ENCODE measurements around the gene LYST.

LYST gene

DNA sequence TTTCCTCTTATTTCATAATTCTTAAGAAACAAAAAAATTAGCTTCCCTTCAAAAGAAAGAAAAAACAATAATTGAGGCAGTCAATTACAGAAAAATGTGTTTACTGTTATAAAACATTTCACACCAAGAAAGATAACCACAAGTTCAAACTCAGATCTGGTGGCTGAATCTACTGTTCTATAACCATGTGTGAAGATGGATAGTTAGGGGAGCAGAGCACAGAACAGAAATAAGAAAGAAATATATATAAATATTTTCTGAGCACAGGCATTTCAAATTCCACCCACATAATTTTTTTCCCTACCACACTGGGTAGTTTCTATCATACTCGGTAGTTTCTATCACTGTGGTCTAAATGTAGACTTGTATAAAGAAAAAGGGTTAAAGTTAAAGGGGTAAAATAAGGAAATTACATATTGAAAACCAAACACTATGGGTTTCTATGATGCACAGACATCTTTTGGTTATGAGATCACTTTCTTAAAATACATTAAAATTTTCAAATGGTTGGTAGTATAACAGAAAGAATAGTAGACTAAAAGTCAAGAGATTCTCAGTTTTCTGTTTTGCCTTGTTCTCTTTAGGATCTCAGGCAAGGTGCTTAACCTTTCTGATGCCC lies 10.8 kb downstream of the LYST start:
- TF ChIP-seq POLR2AphosphoS5 (IDR thresholded peaks at IDR 0.05; ENCODE audit: low read depth) (no peak), GABPA (IDR thresholded peaks at IDR 0.05; ENCODE audit: low read depth) (no peak), REST (IDR thresholded peaks at IDR 0.05; ENCODE audit: insufficient replicate concordance, low read depth) (no peak), SPI1 (IDR thresholded peaks at IDR 0.05; ENCODE audit: borderline replicate concordance, low read depth) (no peak)
- TF ChIP-seq, protein P1, sequence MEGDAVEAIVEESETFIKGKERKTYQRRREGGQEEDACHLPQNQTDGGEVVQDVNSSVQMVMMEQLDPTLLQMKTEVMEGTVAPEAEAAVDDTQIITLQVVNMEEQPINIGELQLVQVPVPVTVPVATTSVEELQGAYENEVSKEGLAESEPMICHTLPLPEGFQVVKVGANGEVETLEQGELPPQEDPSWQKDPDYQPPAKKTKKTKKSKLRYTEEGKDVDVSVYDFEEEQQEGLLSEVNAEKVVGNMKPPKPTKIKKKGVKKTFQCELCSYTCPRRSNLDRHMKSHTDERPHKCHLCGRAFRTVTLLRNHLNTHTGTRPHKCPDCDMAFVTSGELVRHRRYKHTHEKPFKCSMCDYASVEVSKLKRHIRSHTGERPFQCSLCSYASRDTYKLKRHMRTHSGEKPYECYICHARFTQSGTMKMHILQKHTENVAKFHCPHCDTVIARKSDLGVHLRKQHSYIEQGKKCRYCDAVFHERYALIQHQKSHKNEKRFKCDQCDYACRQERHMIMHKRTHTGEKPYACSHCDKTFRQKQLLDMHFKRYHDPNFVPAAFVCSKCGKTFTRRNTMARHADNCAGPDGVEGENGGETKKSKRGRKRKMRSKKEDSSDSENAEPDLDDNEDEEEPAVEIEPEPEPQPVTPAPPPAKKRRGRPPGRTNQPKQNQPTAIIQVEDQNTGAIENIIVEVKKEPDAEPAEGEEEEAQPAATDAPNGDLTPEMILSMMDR (IDR thresholded peaks at IDR 0.05; ENCODE audit: insufficient read depth, low read length), result no peak
- H3K27ac ChIP-seq (replicated peaks), result peak overlapping the region; percentile 32
- no peaks in the 10 kb centered on the region for H3K27me3 ChIP-seq (ENCODE audit: insufficient read depth, poor library complexity, severe bottlenecking)
- no peak overlapping the region for H3K4me3 ChIP-seq (replicated peaks; ENCODE audit: insufficient read depth, low read length)
- no peak for DNase-seq (ENCODE audit: low read depth in 1 of 2, low spot score in 1 of 2)

DNA sequence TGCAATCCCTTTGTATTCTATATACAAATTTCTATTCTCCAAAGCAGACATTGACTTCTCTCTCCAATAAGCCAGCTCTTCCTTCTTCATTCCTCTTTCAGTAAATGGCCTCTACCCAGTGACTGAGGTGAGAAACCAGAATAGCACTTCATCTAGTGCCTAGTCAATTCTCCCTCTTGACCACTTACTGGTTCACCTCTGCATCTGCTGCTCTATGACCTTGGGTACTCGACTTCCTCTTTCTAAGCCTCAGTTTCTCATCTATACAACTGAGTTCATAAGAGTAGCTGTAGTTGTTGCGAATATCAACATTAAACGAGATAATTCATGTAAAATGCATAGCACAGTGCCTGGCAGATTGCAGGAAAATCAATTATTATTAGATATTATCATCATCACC lies 12.4 kb downstream of the LYST start:
- TF ChIP-seq POLR2AphosphoS5 (IDR thresholded peaks at IDR 0.05; ENCODE audit: low read depth), result 0 out of 2 replicates have a peak, but pooled peaks have one; percentile 23
- TF ChIP-seq REST (IDR thresholded peaks at IDR 0.05; ENCODE audit: insufficient replicate concordance, low read depth), result no peak
- TF ChIP-seq SPI1 (IDR thresholded peaks at IDR 0.05; ENCODE audit: borderline replicate concordance, low read depth), result peak; percentile 48; the same call in 1 of the 2 replicates
- no peak for DNase-seq (ENCODE audit: low read depth in 1 of 2, low spot score in 1 of 2)
- H3K27me3 ChIP-seq (ENCODE audit: insufficient read depth, poor library complexity, severe bottlenecking), result no peaks in the 10 kb centered on the region
- H3K4me3 ChIP-seq (replicated peaks; ENCODE audit: insufficient read depth, low read length), result no peak overlapping the region
- H3K27ac ChIP-seq (replicated peaks), result no peak overlapping the region; the same call in 1 of the 2 replicates

DNA sequence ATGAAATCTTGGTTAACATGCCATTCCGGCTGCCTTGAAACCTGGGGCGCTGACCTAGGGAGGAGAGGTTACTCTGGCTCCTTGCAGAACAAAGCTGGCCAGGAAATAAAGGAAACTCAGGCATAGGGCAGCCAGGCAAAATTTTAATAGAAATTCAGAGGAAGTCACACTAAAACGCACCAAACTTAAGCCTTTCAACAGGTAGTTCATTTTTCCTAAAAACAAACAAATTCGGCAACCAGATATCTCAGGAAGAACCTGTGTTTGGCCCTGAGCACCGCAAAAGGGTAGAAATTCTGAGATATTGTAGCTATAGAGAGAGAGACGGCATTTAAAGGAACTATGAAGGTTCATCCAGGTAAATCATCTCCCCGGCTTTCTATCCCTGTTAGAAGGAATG lies 13.1 kb downstream of the LYST start:
- TF ChIP-seq REST (IDR thresholded peaks at IDR 0.05; ENCODE audit: insufficient replicate concordance, low read depth) (no peak), SPI1 (IDR thresholded peaks at IDR 0.05; ENCODE audit: borderline replicate concordance, low read depth) (no peak), POLR2AphosphoS5 (IDR thresholded peaks at IDR 0.05; ENCODE audit: low read depth) (no peak), GABPA (IDR thresholded peaks at IDR 0.05; ENCODE audit: low read depth) (no peak)
- TF ChIP-seq, protein P1 (IDR thresholded peaks at IDR 0.05; ENCODE audit: insufficient read depth, low read length), result no peak
- Histone ChIP-seq H3K4me3 (replicated peaks; ENCODE audit: insufficient read depth, low read length) (no peak overlapping the region), H3K27ac (replicated peaks) (peak overlapping the region; percentile 25; the same call in 1 of the 2 replicates), H3K27me3 (ENCODE audit: insufficient read depth, poor library complexity, severe bottlenecking) (no peaks in the 10 kb centered on the region)
- DNase-seq (ENCODE audit: low read depth in 1 of 2, low spot score in 1 of 2), result no peak
